GM12878 (cell line): Measurements from ENCODE around the gene TAF11L12. TPM values are rescaled to one million over a fixed set of nuclear protein-coding genes. Genes with fewer than 3 reads are reported as not detected.
"Not testable (repeated sequence)": the region's sequence is repeated elsewhere in the genome, so short reads cannot be mapped to it uniquely, and the experiment has no call there.

Source experiments
- ATAC-seq: fragments of 200-7000 bp; cut with Tn5 transposase; 3 replicates; pipeline ENCODE4 v1.9.1; 2020; ENCODE audit warnings: mild to moderate bottlenecking, moderate library complexity
- BruUV-seq: library from RNA; stranded (reverse); fragments of 400-500 nt; replicated peaks from 2 replicates; lab custom pipeline; 2021; lab: Mats Ljungman, UMichigan
- CTCF ChIA-PET: fragments of 300-600 bp; sonication (Branson Sonifier 250); formaldehyde crosslinking; extraction: SDS; loops from one replicate; lab custom pipeline; 2021; ENCODE audit warnings: inconsistent platforms; lab: Yijun Ruan, JAX
- POLR2A ChIA-PET: fragments of 350-600 bp; formaldehyde crosslinking; extraction: SDS; loops from one replicate; lab custom pipeline; 2021; ENCODE audit warnings: inconsistent platforms; lab: Charles Lee
- RAD21 ChIA-PET: fragments of 300-600 bp; sonication (Branson Sonifier 250); formaldehyde crosslinking; loops from one replicate; lab custom pipeline; 2023; ENCODE audit warnings: antibody characterized with exemption; ENCODE audit not compliant: unreplicated experiment; lab: Charles Lee
- SMC1A ChIA-PET: fragments of 300-600 bp; sonication (Branson Sonifier 250); formaldehyde crosslinking; loops from one replicate; lab custom pipeline; 2023; ENCODE audit not compliant: unreplicated experiment, uncharacterized antibody; lab: Charles Lee
- DNase-seq: peaks from one replicate; pipeline ENCODE4 v3.0.0-alpha.2; 2011; ENCODE audit warnings: low read depth, low spot score
- FAIRE-seq: peaks from 3 replicates; lab custom pipeline; 2011; peaks lifted over from hg19 to GRCh38; lab: Jason Lieb, UNC
- H2AFZ ChIP-seq: 2 replicates; pipeline ENCODE4 v1.6.0; 2011; ENCODE audit warnings: low read depth, low read length, control low read depth; ENCODE audit not compliant: control insufficient read depth
- H3K27ac ChIP-seq: 2 replicates; pipeline ENCODE4 v1.5.1; 2011; ENCODE audit warnings: control low read depth; ENCODE audit not compliant: control insufficient read depth, insufficient read depth
- H3K27me3 ChIP-seq, 2 experiments: replicated peaks in 1 of 2; 2 replicates each; pipeline versions ENCODE4 v1.6.0 to v1.6.1; 2011; ENCODE audit warnings: low read length in 1 of 2; ENCODE audit not compliant: control insufficient read depth in 2 of 2, insufficient read depth in 2 of 2
- H3K36me3 ChIP-seq, 2 experiments: 2 replicates each; pipeline ENCODE4 v1.5.1; 2011; ENCODE audit warnings: low read length in 1 of 2; ENCODE audit not compliant: control insufficient read depth in 2 of 2, insufficient read depth in 2 of 2
- H3K4me1 ChIP-seq: 2 replicates; pipeline ENCODE4 v1.6.1; 2011; ENCODE audit warnings: mild to moderate bottlenecking, low read length, moderate library complexity, mixed read lengths; ENCODE audit not compliant: control insufficient read depth, insufficient read depth
- H3K4me2 ChIP-seq: 2 replicates; pipeline ENCODE4 v1.6.0; 2011; ENCODE audit warnings: control low read depth; ENCODE audit not compliant: control insufficient read depth, insufficient read depth
- H3K4me3 ChIP-seq: fragments of 200-600 bp; sonication (generic); 2 replicates; pipeline ENCODE4 v1.5.1; 2016
- H3K79me2 ChIP-seq: 2 replicates; pipeline ENCODE4 v1.6.0; 2011; ENCODE audit warnings: low read length; ENCODE audit not compliant: control insufficient read depth, insufficient read depth
- H3K9ac ChIP-seq: 2 replicates; pipeline ENCODE4 v1.8.0; 2011; ENCODE audit warnings: low read length, control low read depth, mixed read lengths; ENCODE audit not compliant: control insufficient read depth, insufficient read depth
- H3K9me3 ChIP-seq: replicated peaks from 3 replicates; pipeline ENCODE4 v1.5.1; 2011; ENCODE audit warnings: mild to moderate bottlenecking, low read length; ENCODE audit not compliant: control insufficient read depth, insufficient read depth
- H4K20me1 ChIP-seq: 2 replicates; pipeline ENCODE4 v1.6.0; 2011; ENCODE audit not compliant: control insufficient read depth, insufficient read depth
- KDM1A ChIP-seq: fragments of 200-600 bp; sonication (generic); IDR thresholded peaks from 2 replicates; pipeline ENCODE4 v1.6.1; 2016; ENCODE audit warnings: borderline replicate concordance
- NR2F1 ChIP-seq: fragments of 450-650 bp; conservative IDR thresholded peaks from 2 replicates; pipeline ENCODE4 v1.6.1; 2017; ENCODE audit warnings: mild to moderate bottlenecking
- SREBF1 ChIP-seq: IDR thresholded peaks from 2 replicates; pipeline ENCODE4 v1.6.1; 2012; ENCODE audit warnings: mild to moderate bottlenecking, low read length
- SUZ12 ChIP-seq: fragments of 200-600 bp; sonication (generic); IDR thresholded peaks from one replicate; pipeline ENCODE4 v1.6.1; 2018; ENCODE audit warnings: antibody characterized with exemption, mild to moderate bottlenecking; ENCODE audit not compliant: unreplicated experiment
- WGBS: methylation state at CpG from one replicate; pipeline ENCODE4 v1.1.6; 2016; ENCODE audit warnings: low lambda C conversion rate; ENCODE audit not compliant: insufficient replicate concordance, insufficient coverage; ENCODE audit errors: missing lambda C conversion rate; 5-methylcytosine and 5-hydroxymethylcytosine counted together
- in situ Hi-C: fragments of 300-500 bp; cut with MboI; formaldehyde crosslinking; loops from 9 replicates; pipeline ENCODE4 v1.14.3; 2018; ENCODE audit warnings: mixed read lengths
- intact Hi-C: fragments of 100-400 bp; cut with micrococcal nuclease; formaldehyde crosslinking; loops from one replicate; pipeline ENCODE4 v1.14.2; 2022; ENCODE audit not compliant: unreplicated experiment
- polyA plus RNA-seq, 11 experiments: library from polyadenylated mRNA; depleted of rRNA in 4 of 11; unstranded in 6 of 11; stranded (reverse) in 5 of 11; fragments of >200 nt; fragmentation: Nextera tagmentation in 4 of 11; fragmentation: Illumina TruSeq in 1 of 11; extraction: Ambion mirVana in 4 of 11; extraction: Trizol in 1 of 11; gene quantifications; 1 replicate in 1 of 11; 2 replicates in 10 of 11; pipeline versions ENCODE4 v1.2.1 to v1.2.3, GENCODE V29; 2011 to 2016; ENCODE audit warnings: inconsistent platforms in 2 of 11, missing spikeins in 2 of 11, low read depth in 1 of 11
- total RNA-seq, 4 experiments: library from RNA; depleted of rRNA in 3 of 4; stranded (reverse); fragments of >200 nt in 3 of 4; fragmentation: Illumina TruSeq in 1 of 4; extraction: Trizol in 1 of 4; gene quantifications; 2 replicates each; pipeline versions ENCODE4 v1.2.1 to v1.2.3, GENCODE V29; 2013 to 2021
- TF ChIP-seq, protein P1 (sequence below): IDR thresholded peaks from 2 replicates; pipeline ENCODE4 v1.6.1; 2011; ENCODE audit warnings: low read depth, low read length, improper control_type of control experiment, borderline replicate concordance

Gene TAF11L12
- total and polyA plus RNA-seq, 10 of the 15 experiments (the other 5 are each of a cell fraction or from before 2014, with no cell fraction given), result not detected

DNA sequence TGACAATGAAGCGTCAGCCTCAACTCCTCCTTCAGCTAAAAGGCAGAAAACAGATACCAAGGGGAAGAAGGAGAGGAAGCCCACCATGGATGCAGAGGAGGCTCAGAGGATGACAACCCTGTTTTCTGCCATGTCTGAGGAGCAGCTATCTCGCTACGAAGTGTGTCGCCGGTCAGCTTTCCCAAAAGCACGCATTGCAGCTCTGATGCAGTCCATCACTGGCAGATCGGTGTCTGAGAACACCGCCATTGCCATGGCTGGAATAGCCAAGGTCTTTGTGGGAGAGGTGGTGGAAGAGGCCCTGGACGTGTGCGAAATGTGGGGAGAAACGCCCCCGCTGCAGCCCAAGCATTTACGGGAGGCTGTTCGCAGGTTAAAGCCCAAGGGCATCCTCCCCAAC lies 5.2 kb upstream of the TAF11L12 start:
- Histone ChIP-seq H3K27ac (no peak overlapping the region), H3K27me3 (no peaks in the 10 kb centered on the region), H4K20me1 (no peaks in the 10 kb centered on the region), H2AFZ (no peak overlapping the region), H3K4me1 (no peaks in the 10 kb centered on the region), H3K4me2 (no peak overlapping the region), H3K9ac (no peak overlapping the region), H3K79me2 (no peaks in the 10 kb centered on the region), H3K9me3 (no peaks in the 10 kb centered on the region; the same call in 2 of the 3 replicates), H3K4me3 (no peak overlapping the region), H3K36me3 (no peaks in the 10 kb centered on the region)
- in situ Hi-C loops, result no loop called here
- DNase-seq (no peak), FAIRE-seq (no peak), ATAC-seq (no peak)
- ChIA-PET RAD21 (no interaction called here), POLR2A (no interaction called here), CTCF (no interaction called here), SMC1A (no interaction called here)
- no peak for TF ChIP-seq KDM1A
- TF ChIP-seq, protein P1, sequence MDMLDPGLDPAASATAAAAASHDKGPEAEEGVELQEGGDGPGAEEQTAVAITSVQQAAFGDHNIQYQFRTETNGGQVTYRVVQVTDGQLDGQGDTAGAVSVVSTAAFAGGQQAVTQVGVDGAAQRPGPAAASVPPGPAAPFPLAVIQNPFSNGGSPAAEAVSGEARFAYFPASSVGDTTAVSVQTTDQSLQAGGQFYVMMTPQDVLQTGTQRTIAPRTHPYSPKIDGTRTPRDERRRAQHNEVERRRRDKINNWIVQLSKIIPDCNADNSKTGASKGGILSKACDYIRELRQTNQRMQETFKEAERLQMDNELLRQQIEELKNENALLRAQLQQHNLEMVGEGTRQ, result no peak
- no peak for TF ChIP-seq NR2F1
- no peak for TF ChIP-seq SREBF1
- no peak for TF ChIP-seq SUZ12
- intact Hi-C loops, result no loop called here
- BruUV-seq, result no TSS peak
- WGBS, result 38% methylated on average over 14 of the region's 14 CpGs

DNA sequence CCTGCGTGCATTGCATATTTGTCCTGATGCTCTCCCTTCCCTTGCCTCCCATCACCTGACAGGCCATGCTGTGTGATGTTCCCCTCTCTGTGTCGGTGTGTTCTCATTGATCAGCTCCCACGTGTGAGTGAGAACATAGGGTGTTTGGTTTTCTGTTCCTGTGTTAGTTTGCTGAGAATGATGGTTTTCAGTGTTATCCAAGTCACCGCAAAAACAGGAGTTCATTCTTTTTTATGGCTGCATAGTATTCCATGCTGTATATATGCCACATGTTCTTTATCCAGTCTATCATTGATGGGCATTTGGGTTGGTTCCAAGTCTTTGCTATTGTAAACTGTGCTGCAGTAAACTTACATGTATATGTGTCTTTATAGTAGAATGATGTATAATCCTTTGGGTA lies 2.7 kb upstream of the TAF11L12 start:
- CTCF ChIA-PET, H3K9ac ChIP-seq, H3K4me3 ChIP-seq, H2AFZ ChIP-seq, POLR2A ChIA-PET, H3K27ac ChIP-seq, FAIRE-seq, H4K20me1 ChIP-seq, H3K9me3 ChIP-seq, H3K36me3 ChIP-seq, RAD21 ChIA-PET, H3K4me1 ChIP-seq, H3K79me2 ChIP-seq, H3K27me3 ChIP-seq, in situ Hi-C loops, BruUV-seq, intact Hi-C loops, SMC1A ChIA-PET, ATAC-seq, H3K4me2 ChIP-seq, DNase-seq: not testable (repeated sequence)
- 51% methylated on average over 4 of the region's 4 CpGs for WGBS
